ENCODE data around the gene SLC2A14. TPM values are rescaled to one million over a fixed set of nuclear protein-coding genes. Genes with fewer than 3 reads are reported as not detected.

SLC2A14 gene
- total and polyA plus RNA-seq, 12 donors = 2.1 to 58.8 (median 7.0) TPM

DNA sequence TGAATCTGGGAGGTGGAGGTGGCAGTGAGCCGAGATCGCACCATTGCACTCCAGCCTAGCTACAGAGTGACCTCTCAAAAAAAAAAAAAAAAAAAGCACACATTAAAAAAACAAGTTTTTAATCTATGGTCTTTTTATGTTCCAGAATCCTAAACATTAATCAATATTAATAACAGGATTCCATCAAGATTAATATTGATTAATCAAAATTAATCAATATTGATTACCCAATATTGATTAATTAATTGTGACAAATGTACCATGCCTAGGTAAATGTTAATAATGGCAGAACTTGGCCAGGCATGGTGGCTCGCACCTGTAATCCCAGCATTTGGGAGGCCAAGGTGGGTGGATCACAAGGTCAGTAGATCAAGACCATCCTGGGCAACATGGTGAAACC, 91.4 kb downstream of the SLC2A14 start:
- Histone ChIP-seq H3K27ac (no peak overlapping the region), H3K36me3 (replicated peaks in 1 of 2) (no peaks in the 10 kb centered on the region), H3K4me1 (replicated peaks in 1 of 2) (no peaks in the 10 kb centered on the region), H3K9me3 (replicated peaks in 1 of 3) (no peaks in the 10 kb centered on the region), H3K27me3 (no peaks in the 10 kb centered on the region), H3K4me3 (no peak overlapping the region)
- intact Hi-C loops (cut with DNase I) = no loop called here
- no peak for TF ChIP-seq POLR2A (IDR thresholded peaks at IDR 0.05)
- TF ChIP-seq, protein P1, sequence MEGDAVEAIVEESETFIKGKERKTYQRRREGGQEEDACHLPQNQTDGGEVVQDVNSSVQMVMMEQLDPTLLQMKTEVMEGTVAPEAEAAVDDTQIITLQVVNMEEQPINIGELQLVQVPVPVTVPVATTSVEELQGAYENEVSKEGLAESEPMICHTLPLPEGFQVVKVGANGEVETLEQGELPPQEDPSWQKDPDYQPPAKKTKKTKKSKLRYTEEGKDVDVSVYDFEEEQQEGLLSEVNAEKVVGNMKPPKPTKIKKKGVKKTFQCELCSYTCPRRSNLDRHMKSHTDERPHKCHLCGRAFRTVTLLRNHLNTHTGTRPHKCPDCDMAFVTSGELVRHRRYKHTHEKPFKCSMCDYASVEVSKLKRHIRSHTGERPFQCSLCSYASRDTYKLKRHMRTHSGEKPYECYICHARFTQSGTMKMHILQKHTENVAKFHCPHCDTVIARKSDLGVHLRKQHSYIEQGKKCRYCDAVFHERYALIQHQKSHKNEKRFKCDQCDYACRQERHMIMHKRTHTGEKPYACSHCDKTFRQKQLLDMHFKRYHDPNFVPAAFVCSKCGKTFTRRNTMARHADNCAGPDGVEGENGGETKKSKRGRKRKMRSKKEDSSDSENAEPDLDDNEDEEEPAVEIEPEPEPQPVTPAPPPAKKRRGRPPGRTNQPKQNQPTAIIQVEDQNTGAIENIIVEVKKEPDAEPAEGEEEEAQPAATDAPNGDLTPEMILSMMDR (IDR thresholded peaks at IDR 0.05) = no peak
- DNase-seq = no peak
- 62 to 81% (median 69%) methylated on average over 3 of the region's 3 CpGs for WGBS, 4 donors

DNA sequence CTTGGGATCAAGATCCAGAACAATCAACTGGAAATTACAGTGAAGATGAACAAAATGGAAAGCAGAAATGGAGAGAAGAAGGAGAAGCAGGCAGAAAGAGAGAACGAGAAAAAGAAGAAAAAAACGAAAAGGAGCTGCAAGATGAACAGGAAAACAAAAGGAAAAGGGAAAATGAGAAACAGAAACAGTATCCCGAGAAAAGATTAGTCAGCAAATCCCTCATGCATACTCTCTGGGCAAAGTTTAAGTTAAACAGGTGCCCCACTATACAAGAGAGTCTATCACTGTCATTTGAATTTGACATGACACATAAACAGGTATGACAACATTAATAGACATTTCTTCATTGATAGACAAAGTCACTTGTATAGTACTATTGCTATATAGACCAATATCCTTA, 102.7 kb downstream of the SLC2A14 start:
- H3K9me3 ChIP-seq (replicated peaks in 1 of 3) = no peaks in the 10 kb centered on the region
- no peak overlapping the region for H3K4me3 ChIP-seq
- WGBS, 4 donors = 48 to 64% (median 59%) methylated on average over 3 of the region's 3 CpGs
- no peaks in the 10 kb centered on the region for H3K4me1 ChIP-seq (replicated peaks in 1 of 2)
- H3K27me3 ChIP-seq = no peaks in the 10 kb centered on the region
- H3K36me3 ChIP-seq (replicated peaks in 1 of 2) = no peaks in the 10 kb centered on the region
- H3K27ac ChIP-seq = no peak overlapping the region
- intact Hi-C loops (cut with DNase I) = no loop called here
- TF ChIP-seq, protein P1 (IDR thresholded peaks at IDR 0.05) = no peak
- no peak for TF ChIP-seq POLR2A (IDR thresholded peaks at IDR 0.05)
- no peak for DNase-seq

Small RNAs within 50 kb of the gene (small RNA-seq; reads per million reads assigned to genes)
- gene RF00019 = 0 reads per million in 2 donors

Other genes starting within 250 kb of the SLC2A14 start
- under 1 TPM in 1 of 9 donors, not detected in 8; 0.17 TPM for gene APOBEC1, start 207.0 kb downstream of the SLC2A14 start, total RNA-seq
- not detected for gene APOBEC1, start 207.0 kb downstream of the SLC2A14 start, polyA plus RNA-seq
- 1 to 10 TPM in 2 of 9 donors, under 1 TPM in 6, not detected in 1; 0.11 to 1.6 (median 0.65) TPM for gene GDF3, start 177.1 kb downstream of the SLC2A14 start, total RNA-seq
- 1 to 10 TPM in 2 of 3 donors, under 1 TPM in 1; 0.16 to 2.9 (median 1.8) TPM for gene GDF3, start 177.1 kb downstream of the SLC2A14 start, polyA plus RNA-seq
- gene DPPA3, start 161.5 kb downstream of the SLC2A14 start, total RNA-seq = not detected
- not detected for gene DPPA3, start 161.5 kb downstream of the SLC2A14 start, polyA plus RNA-seq
- not detected for gene CLEC4C, start 125.5 kb downstream of the SLC2A14 start, total RNA-seq
- gene CLEC4C, start 125.5 kb downstream of the SLC2A14 start, polyA plus RNA-seq = not detected
- gene NANOGNB, start 107.7 kb downstream of the SLC2A14 start, total RNA-seq = not detected
- gene NANOGNB, start 107.7 kb downstream of the SLC2A14 start, polyA plus RNA-seq = not detected
- gene NANOG, start 83.5 kb downstream of the SLC2A14 start, total RNA-seq = under 1 TPM in 6 of 9 donors, not detected in 3; 0.21 to 0.91 (median 0.87) TPM
- under 1 TPM in 2 of 3 donors, not detected in 1; 0.08 to 0.13 TPM for gene NANOG, start 83.5 kb downstream of the SLC2A14 start, polyA plus RNA-seq
- gene SLC2A3, start 63.3 kb upstream of the SLC2A14 start, total RNA-seq = 10 to 100 TPM in 8 of 9 donors, 1 to 10 TPM in 1; 8.8 to 52.4 (median 28.4) TPM
- 10 to 100 TPM in 1 of 3 donors, 1 to 10 TPM in 2; 7.2 to 19.5 (median 8.2) TPM for gene SLC2A3, start 63.3 kb upstream of the SLC2A14 start, polyA plus RNA-seq
- 10 to 100 TPM in 7 of 9 donors, 1 to 10 TPM in 2; 8.6 to 20.8 (median 14.4) TPM for gene FOXJ2, start 159.8 kb upstream of the SLC2A14 start, total RNA-seq
- 10 to 100 TPM in 2 of 3 donors, 1 to 10 TPM in 1; 7.1 to 13.8 (median 11.7) TPM for gene FOXJ2, start 159.8 kb upstream of the SLC2A14 start, polyA plus RNA-seq
- 10 to 100 TPM in 7 of 9 donors, 1 to 10 TPM in 2; 3.3 to 40.3 (median 25.9) TPM for gene C3AR1, start 193.4 kb upstream of the SLC2A14 start, total RNA-seq
- 10 to 100 TPM in 1 of 3 donors, 1 to 10 TPM in 2; 5.9 to 15.7 (median 9.3) TPM for gene C3AR1, start 193.4 kb upstream of the SLC2A14 start, polyA plus RNA-seq
- 10 to 100 TPM; 24.4 to 99.9 (median 56.6) TPM for gene NECAP1, start 209.4 kb upstream of the SLC2A14 start, total RNA-seq
- gene NECAP1, start 209.4 kb upstream of the SLC2A14 start, polyA plus RNA-seq = 10 to 100 TPM; 13.5 to 81.1 (median 22.3) TPM

Data from adrenal gland (tissue), 12 donors.